HepG2 (cell line): Measurements from ENCODE around the gene PGP.

ENCODE experiments used
- DR1 ChIP-seq: sonication (generic); formaldehyde crosslinking; IDR thresholded peaks from 2 replicates; pipeline ENCODE4 v1.8.0; 2021; ENCODE audit warnings: mild to moderate bottlenecking, missing genetic modification reagents, inconsistent platforms
- GRHL1 ChIP-seq: sonication (generic); formaldehyde crosslinking; conservative IDR thresholded peaks from 2 replicates; pipeline ENCODE4 v1.8.0; 2022; ENCODE audit warnings: missing genetic modification reagents
- HINFP ChIP-seq: sonication (generic); formaldehyde crosslinking; IDR thresholded peaks from 2 replicates; pipeline ENCODE4 v1.4.0; 2020; ENCODE audit warnings: low read depth, mild to moderate bottlenecking, missing genetic modification reagents
- REST ChIP-seq, 2 experiments: IDR thresholded peaks; 2 replicates each; pipeline ENCODE4 v1.6.1; 2011 to 2012; ENCODE audit warnings: low read length in 2 of 2, borderline replicate concordance in 1 of 2, low read depth in 1 of 2, mild to moderate bottlenecking in 1 of 2, moderate library complexity in 1 of 2
- RFXAP ChIP-seq: sonication (generic); formaldehyde crosslinking; IDR thresholded peaks from 2 replicates; pipeline ENCODE4 v1.4.0; 2020; ENCODE audit warnings: missing genetic modification reagents, borderline replicate concordance
- ZNF777 ChIP-seq: sonication (generic); formaldehyde crosslinking; IDR thresholded peaks from 2 replicates; pipeline ENCODE4 v1.4.0; 2020; ENCODE audit warnings: missing genetic modification reagents
- ZSCAN21 ChIP-seq: sonication (generic); formaldehyde crosslinking; IDR thresholded peaks from 2 replicates; pipeline ENCODE4 v1.8.0; 2022; ENCODE audit warnings: mild to moderate bottlenecking, missing genetic modification reagents, moderate library complexity, borderline replicate concordance

- TF ChIP-seq RFXAP (CRISPR knock-in tag) (no peak), DR1 (CRISPR knock-in tag) (no peak), HINFP (CRISPR knock-in tag) (no peak), ZSCAN21 (no peak), REST (IDR thresholded peaks at IDR 0.05; ENCODE audit: borderline replicate concordance in 1 of 2, low read depth in 1 of 2, low read length in 2 of 2) (no peak), GRHL1 (CRISPR knock-in tag) (no peak), ZNF777 (CRISPR knock-in tag) (no peak)
Observed at GRCh38 chr16:2253293-2253692, 38.7 kb upstream of the PGP start.
